DMS53 (cell line): ENCODE measurements around the gene DPF3.

ENCODE experiments used
- DNase-seq: peaks from one replicate; lab custom pipeline; 2025; lab: John Stamatoyannopoulos, UW

Gene DPF3

DNA sequence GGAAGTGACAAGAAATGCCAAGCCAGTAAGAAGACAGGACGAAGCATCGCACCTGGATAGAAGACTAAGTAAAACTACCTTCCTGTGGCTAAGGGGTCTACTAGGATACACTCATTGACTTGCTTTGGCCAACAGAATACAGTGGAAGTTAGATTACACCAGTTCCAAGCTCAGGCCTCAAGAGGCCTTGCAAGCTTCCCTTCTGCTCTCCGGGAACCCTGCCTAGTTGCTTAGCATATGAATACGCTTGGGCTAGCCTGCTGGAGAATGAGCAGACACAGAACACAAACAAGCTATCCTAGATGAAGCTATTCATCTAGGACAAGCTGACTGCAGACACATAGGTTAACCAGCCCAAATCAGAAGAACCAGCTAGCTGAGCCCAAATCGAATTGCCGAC is 97.0 kb downstream of the DPF3 start:
- no peak for DNase-seq

DNA sequence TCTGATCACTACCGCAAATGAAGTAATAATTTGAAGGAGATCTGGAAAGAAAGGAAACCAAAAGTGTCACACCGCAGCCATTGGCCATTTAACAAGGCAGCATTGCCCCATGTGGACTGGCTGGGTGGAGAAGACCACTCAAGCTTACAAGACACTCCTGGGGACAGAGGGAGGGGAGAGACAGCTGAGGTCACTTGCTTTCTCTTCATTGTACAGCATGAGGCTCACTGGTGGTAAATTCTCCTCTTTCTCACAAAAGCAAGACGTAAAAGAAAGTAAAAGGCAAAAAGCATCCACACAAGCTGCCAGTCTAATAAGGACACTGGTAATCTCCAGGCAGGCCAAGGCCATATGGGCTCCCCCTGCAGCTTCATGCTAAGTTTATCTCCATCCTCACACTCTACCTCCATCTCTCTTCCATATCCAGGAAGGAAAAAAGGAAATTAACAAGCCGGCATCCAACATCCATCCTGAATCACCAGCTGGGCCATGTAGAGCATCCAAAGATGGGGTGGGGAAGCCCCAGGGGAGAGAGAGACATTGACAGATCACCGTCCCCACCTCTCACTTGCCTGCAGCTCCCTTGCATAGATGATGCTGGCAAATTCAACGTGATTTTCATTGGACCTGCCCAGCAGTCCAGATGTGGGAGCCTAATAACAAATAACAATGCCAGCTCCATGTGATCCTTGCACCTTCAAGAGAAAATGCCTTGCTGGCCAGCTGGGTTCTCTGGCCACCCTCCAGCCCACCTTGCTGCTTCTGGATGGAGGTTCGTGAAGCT is 100.6 kb downstream of the DPF3 start:
- no peak for DNase-seq

DNA sequence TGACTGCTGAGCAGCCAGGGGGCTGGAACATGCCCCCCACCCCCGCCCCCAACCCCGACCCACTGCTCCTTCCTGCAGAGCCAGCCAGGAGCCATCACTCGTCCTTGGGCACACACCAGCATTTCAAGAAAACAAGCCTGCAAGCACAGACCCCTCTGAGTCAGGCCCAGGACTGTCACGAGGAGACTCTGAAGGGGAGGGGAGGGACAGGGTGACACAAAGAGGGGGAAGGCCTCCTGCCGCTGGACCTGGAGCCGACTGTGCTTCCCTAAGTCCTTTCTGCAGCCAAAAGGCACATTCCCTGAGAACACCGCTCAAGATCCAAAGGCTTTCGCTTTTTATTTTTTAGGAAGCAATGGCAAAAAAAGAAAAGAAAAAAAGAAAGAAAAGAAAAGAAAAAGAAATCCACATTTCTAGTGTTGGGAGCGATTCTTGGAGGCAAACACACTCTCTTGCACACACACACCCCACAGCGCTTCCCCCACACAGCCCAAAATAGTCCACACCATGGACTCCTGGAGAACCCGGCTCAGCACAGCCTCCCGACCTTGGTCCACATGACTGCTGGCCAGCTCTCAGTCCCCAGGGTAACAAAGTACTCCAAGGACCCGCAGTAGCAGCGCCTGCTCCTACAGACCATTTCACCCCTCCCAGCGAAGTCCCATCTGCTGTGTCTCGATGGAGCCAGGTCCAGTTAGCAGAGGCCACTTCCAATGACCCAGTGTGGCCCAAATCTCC is 101.7 kb downstream of the DPF3 start:
- DNase-seq: no peak

- DNase-seq: no peak
These were observed 102.9 kb downstream of the DPF3 start for GRCh38 chr14:72790887-72791566.

GRCh38 chr14:72788972-72789728 is 104.8 kb downstream of the DPF3 start:
- DNase-seq: peak; percentile 13

GRCh38 chr14:72788255-72788654 is 105.6 kb downstream of the DPF3 start:
- no peak for DNase-seq

- DNase-seq: no peak
These were observed 106.1 kb downstream of the DPF3 start for GRCh38 chr14:72787841-72788240.

DNA sequence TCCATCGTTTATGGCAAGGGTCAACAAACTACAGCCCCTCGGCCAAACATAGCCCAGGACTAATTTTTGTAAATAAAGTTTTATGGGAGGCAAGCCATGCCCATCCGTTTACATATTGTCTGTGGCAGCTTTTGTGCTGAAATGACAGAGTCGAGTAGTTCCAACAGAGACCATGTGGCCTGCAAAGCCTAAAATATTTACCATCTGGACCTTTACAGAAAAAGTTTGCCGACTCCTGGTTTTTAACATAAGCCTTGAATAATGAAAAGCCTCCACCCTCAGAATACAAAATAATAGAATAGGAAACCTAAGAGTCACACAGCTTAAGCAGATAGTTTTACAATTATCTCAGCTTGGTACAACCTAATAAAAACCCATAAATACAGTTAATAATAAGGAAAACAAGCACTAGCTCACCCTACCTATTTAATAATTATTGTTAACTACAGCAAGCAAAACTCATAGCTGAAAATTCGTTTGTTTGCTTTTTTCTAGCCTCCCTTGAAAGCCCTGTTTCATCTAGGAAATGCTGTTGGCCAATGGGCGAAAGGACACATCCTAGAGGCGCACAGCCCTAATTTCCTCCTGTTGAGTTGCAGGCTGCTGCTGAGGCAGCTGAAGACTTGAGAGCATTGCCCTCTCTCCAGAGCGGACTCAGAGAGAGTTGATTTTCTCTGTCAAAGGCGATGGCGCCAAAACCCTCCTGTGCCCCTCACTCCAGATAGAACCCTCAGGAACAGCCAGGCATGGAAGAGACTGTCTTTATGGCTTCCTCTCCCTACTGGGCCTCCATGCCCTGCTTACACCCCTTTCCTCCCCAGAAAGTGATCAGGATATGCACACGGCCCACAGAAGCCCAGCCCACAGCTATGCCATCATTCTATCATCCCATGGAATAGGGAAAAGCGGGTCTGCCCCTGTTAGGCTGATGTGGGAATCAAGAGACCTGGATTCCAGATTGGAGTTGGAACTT is 107.2 kb downstream of the DPF3 start:
- no peak for DNase-seq

GRCh38 chr14:72783741-72784140 is 110.2 kb downstream of the DPF3 start:
- no peak for DNase-seq

DNA sequence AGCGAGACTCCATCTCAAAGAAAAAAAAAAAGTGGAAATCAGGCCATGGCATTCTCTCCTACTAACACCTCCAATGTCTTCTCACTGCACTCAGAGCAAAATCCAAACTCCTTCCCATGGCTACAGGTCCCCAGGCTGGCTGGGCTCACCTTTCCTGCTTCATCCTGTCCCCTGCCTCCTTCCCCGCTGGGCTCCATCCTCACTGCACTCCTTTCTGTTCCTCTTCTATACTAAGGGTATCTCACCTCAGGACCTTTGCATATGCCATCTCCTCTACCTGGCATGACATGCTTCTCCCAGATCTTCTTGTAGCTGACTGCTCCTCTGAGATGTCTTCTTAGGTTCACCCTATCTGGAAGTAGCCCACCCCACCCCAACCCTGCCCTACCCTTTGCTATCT is 111.1 kb downstream of the DPF3 start:
- no peak for DNase-seq

DNA sequence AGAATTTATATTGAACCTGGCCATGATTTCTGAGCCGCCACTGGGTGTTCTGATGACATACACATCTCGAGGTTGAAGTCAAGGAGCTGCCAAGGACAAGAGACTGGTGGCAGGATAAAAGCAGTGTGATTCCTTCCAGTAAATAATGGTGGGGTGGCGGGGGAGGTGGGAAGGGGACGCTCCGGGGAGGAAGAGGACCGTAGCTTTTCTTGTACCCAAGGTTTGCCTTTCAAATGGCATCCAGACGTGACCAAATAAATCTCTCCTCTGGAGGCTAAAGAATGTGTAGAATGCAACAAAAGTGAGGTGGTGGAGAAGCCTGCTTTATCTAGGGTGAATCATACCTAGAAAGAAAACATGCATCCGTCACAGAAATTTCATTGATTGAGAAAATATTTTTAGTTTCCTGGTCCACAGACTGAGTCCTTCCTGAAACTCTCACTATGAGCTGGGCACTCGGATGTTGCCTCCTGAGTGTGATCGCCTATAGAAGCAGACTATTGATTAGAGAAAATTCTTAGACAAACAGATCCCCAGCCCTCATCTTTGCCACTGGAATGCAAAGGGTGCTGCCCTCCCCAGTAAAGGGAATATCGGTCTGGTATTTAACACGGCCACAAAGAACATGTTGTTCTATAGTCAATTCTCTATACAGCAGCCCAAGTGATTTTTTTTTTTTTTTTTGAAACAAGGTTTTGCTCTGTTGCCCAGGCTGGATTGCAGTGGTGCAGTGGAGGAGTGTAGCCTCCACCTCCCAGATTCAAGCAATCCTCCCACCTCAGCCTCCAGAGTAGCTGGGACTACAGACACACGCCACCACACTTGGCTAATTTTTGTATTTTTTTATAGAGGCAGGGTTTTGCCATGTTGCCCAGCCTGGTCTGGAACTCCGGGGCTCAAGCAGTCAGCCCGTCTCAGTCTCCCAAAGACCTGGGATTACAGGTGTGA is 112.1 kb downstream of the DPF3 start:
- DNase-seq: no peak

GRCh38 chr14:72780751-72781150 is 113.2 kb downstream of the DPF3 start:
- DNase-seq: no peak

DNA sequence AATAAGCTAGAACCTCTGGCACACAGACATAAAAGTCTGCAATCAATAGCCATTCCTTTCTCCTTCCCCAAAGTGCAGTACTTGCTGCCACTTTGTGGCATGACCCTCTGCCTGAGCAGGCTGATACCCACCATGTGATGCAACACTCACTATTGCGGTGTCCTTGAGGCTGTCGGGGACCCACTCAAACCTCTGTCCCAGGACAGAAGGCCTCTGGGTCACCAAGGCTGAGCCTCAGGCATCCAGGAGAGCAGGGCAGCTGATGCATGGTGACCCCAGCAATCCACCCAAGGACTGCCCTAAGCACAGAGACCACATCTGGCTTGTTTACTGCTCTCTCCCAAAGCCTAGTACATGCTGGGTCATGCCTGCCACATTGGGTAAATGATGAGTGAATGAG is 114.2 kb downstream of the DPF3 start:
- no peak for DNase-seq

DNA sequence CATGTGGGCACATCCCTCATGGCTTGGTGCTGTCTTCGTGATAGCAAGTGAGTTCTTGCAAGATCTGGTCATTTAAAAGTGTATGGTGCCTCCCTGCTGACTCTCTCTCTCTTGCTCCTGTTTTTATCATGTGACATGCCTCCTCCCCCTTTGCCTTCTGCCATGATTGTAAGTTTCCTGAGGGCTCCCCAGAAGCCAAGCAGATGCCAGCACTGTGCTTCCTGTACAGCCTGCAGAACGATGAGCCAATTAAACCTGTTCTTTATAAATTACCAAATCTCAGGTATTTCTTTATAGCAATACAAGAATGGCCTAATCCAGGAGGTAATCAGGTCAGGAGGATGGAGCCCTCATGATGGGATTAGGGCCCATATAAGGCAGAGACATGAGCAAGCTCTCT is 116.3 kb downstream of the DPF3 start:
- DNase-seq: no peak

DNA sequence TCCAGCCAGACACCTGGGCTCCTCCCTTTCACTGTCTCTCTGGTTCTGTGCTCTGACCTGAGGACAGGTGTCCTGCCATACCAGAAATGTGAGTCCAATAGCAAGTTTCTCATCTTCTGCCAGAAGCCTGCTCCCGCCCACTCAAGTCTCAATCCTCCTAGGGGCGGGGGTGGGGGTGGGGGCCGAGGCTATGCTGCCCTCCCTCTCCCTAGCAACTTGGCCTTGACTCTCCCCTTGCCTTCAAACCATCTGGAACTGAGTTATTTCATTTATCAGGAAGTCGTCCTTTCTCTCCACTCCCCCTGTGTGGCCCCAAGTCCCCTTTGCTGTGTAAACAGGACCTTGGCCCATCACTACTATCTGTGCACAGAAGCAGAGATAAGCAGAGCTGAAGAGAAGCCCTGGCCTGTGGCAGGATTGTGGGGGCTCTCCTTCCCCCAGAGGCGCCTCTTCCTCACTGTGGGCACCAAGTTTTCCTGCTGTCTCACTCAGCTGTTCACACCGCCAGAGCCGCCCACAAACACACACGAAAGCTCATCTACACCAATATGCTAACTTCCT is 117.1 kb downstream of the DPF3 start:
- DNase-seq: no peak

GRCh38 chr14:72775923-72776554 is 117.9 kb downstream of the DPF3 start:
- DNase-seq: no peak

DNA sequence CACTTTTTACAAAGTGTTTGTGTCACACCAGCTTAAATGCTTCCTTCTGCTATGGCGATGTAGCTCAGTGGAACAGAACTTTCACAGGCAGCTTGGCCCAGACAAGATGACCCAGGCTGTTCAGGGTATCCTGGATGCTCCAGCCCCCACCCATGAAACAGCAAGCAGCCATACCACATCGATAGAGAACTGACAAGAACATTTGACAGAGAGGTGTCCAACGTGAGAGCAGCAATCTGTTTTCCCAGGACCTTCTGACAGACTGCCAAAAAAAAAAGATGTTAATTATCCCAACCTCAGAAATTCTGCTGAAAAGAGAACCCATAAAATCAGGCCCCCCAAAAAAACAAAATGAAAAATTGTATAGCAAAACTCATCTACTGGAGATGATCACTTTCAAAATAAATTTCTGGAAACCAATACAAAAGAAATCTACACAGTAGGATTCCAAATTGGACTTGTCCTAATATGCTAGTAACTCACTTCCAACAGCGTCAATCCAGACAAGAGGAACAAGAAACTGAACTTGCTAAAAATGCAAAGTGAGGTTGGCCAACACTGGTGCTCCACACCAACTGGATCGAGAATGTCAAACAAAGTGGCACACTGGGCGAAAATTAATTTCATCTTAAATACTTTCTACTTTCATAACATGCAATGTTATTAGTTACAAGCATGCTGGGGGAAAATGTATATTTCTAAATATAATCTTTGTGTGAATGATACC is 118.8 kb downstream of the DPF3 start:
- DNase-seq: no peak

GRCh38 chr14:72774141-72774540 is 119.8 kb downstream of the DPF3 start:
- DNase-seq: no peak
